Activated T-helper 1 cell treated with anti-CD3 and anti-CD28 coated beads, Interleukin-12 subunit alpha, Interleukin-12 subunit beta, Interleukin-2, Interleukin-4 antibody, amounts not matched to agents 30 ng/mL and 10 ng/mL and 1 ng/mL, durations not matched to agents 14 hours and 24 hours and 36 hours (primary cell): ENCODE data around the gene SCYL3. TPM values are rescaled to one million over a fixed set of nuclear protein-coding genes. Genes with fewer than 3 reads are reported as not detected.

Experiments
- DNase-seq: peaks from one replicate; pipeline ENCODE4 v3.0.0; 2021; ENCODE audit warnings: low spot score
- H3K27ac Mint-ChIP-seq: one replicate; pipeline ENCODE4 v1.8.0; 2021; ENCODE audit warnings: mild to moderate bottlenecking, mixed read lengths
- H3K27me3 Mint-ChIP-seq: one replicate; pipeline ENCODE4 v1.8.0; 2022; ENCODE audit warnings: mild to moderate bottlenecking, moderate library complexity, mixed read lengths; ENCODE audit not compliant: insufficient read depth
- H3K36me3 Mint-ChIP-seq: one replicate; pipeline ENCODE4 v1.8.0; 2021; ENCODE audit warnings: low read depth, mixed read lengths
- H3K4me1 Mint-ChIP-seq: one replicate; pipeline ENCODE4 v1.8.0; 2021; ENCODE audit warnings: low read depth, mixed read lengths
- H3K4me3 Mint-ChIP-seq: one replicate; pipeline ENCODE4 v1.8.0; 2021; ENCODE audit warnings: mild to moderate bottlenecking, moderate library complexity, mixed read lengths
- H3K9me3 Mint-ChIP-seq: one replicate; pipeline ENCODE4 v1.8.0; 2021; ENCODE audit warnings: mixed read lengths
- intact Hi-C: fragments of 100-400 bp; cut with micrococcal nuclease; formaldehyde crosslinking; loops from one replicate; pipeline ENCODE4 v1.15.1; 2024
- total RNA-seq: library from RNA; stranded (reverse); gene quantifications from 2 replicates; pipeline ENCODE4 v1.2.3, GENCODE V29; 2022

The SCYL3 gene
- total RNA-seq, 1 donor from 2014 or later, result 11.8 TPM

- DNase-seq, result no peak
- Mint-ChIP-seq H3K36me3 (peaks cover 46% of the 10 kb centered on the region), H3K27me3 (no peaks in the 10 kb centered on the region), H3K4me1 (peaks cover 11% of the 10 kb centered on the region), H3K27ac (no peak overlapping the region), H3K4me3 (no peak overlapping the region), H3K9me3 (no peaks in the 10 kb centered on the region)
- intact Hi-C loops, result no loop called here
Observed at GRCh38 chr1:169858467-169858866, 35.2 kb downstream of the SCYL3 start.

- no peak overlapping the region for H3K27ac Mint-ChIP-seq
- H3K9me3 Mint-ChIP-seq, result no peaks in the 10 kb centered on the region
- no peaks in the 10 kb centered on the region for H3K27me3 Mint-ChIP-seq
- DNase-seq, result no peak
- H3K4me1 Mint-ChIP-seq, result peaks cover 11% of the 10 kb centered on the region
- no peak overlapping the region for H3K4me3 Mint-ChIP-seq
- intact Hi-C loops, result no loop called here
- H3K36me3 Mint-ChIP-seq, result peaks cover 57% of the 10 kb centered on the region
Observed at GRCh38 chr1:169853341-169853740, 40.4 kb downstream of the SCYL3 start.

GRCh38 chr1:169849346-169850022 lies 44.2 kb downstream of the SCYL3 start:
- intact Hi-C loops, result no loop called here
- DNase-seq, result no peak
- Mint-ChIP-seq H3K36me3 (peaks cover 64% of the 10 kb centered on the region), H3K4me1 (peaks cover 20% of the 10 kb centered on the region), H3K9me3 (no peaks in the 10 kb centered on the region), H3K27me3 (no peaks in the 10 kb centered on the region), H3K4me3 (no peak overlapping the region), H3K27ac (no peak overlapping the region)

GRCh38 chr1:169848456-169848855 lies 45.2 kb downstream of the SCYL3 start:
- intact Hi-C loops, result no loop called here
- Mint-ChIP-seq H3K4me1 (peaks cover 20% of the 10 kb centered on the region), H3K4me3 (no peak overlapping the region), H3K9me3 (no peaks in the 10 kb centered on the region), H3K36me3 (peaks cover 62% of the 10 kb centered on the region), H3K27ac (no peak overlapping the region), H3K27me3 (no peaks in the 10 kb centered on the region)
- no peak for DNase-seq

- H3K4me3 Mint-ChIP-seq, result no peak overlapping the region
- peaks cover 62% of the 10 kb centered on the region for H3K36me3 Mint-ChIP-seq
- peaks cover 14% of the 10 kb centered on the region for H3K4me1 Mint-ChIP-seq
- H3K9me3 Mint-ChIP-seq, result peaks cover 6% of the 10 kb centered on the region
- no peaks in the 10 kb centered on the region for H3K27me3 Mint-ChIP-seq
- DNase-seq, result no peak
- intact Hi-C loops, result no loop called here
- no peak overlapping the region for H3K27ac Mint-ChIP-seq
Observed at GRCh38 chr1:169844941-169845608, 48.6 kb downstream of the SCYL3 start.

GRCh38 chr1:169838942-169839341 lies 54.8 kb downstream of the SCYL3 start:
- H3K9me3 Mint-ChIP-seq, result peaks cover 21% of the 10 kb centered on the region
- no peak overlapping the region for H3K4me3 Mint-ChIP-seq
- H3K36me3 Mint-ChIP-seq, result peaks cover 53% of the 10 kb centered on the region
- intact Hi-C loops, result no loop called here
- DNase-seq, result no peak
- H3K4me1 Mint-ChIP-seq, result no peaks in the 10 kb centered on the region
- no peak overlapping the region for H3K27ac Mint-ChIP-seq
- no peaks in the 10 kb centered on the region for H3K27me3 Mint-ChIP-seq

- DNase-seq, result no peak
- Mint-ChIP-seq H3K27ac (no peak overlapping the region), H3K4me3 (no peak overlapping the region), H3K9me3 (peaks cover 21% of the 10 kb centered on the region), H3K36me3 (peaks cover 48% of the 10 kb centered on the region), H3K4me1 (no peaks in the 10 kb centered on the region), H3K27me3 (no peaks in the 10 kb centered on the region)
- intact Hi-C loops, result no loop called here
Observed at GRCh38 chr1:169836198-169836597, 57.5 kb downstream of the SCYL3 start.

GRCh38 chr1:169835647-169836046 lies 58.0 kb downstream of the SCYL3 start:
- no peak for DNase-seq
- intact Hi-C loops, result no loop called here
- peaks cover 18% of the 10 kb centered on the region for H3K9me3 Mint-ChIP-seq
- H3K4me1 Mint-ChIP-seq, result no peaks in the 10 kb centered on the region
- H3K27ac Mint-ChIP-seq, result no peak overlapping the region
- H3K36me3 Mint-ChIP-seq, result peaks cover 47% of the 10 kb centered on the region
- H3K4me3 Mint-ChIP-seq, result no peak overlapping the region
- H3K27me3 Mint-ChIP-seq, result no peaks in the 10 kb centered on the region

GRCh38 chr1:169834869-169835268 lies 58.8 kb downstream of the SCYL3 start:
- no peak overlapping the region for H3K4me3 Mint-ChIP-seq
- no peaks in the 10 kb centered on the region for H3K4me1 Mint-ChIP-seq
- no peaks in the 10 kb centered on the region for H3K27me3 Mint-ChIP-seq
- peaks cover 44% of the 10 kb centered on the region for H3K36me3 Mint-ChIP-seq
- H3K27ac Mint-ChIP-seq, result no peak overlapping the region
- H3K9me3 Mint-ChIP-seq, result peaks cover 13% of the 10 kb centered on the region
- intact Hi-C loops, result no loop called here
- no peak for DNase-seq

- intact Hi-C loops, result no loop called here
- Mint-ChIP-seq H3K4me3 (no peak overlapping the region), H3K27me3 (no peaks in the 10 kb centered on the region), H3K27ac (no peak overlapping the region), H3K4me1 (peaks cover 2% of the 10 kb centered on the region), H3K36me3 (peaks cover 34% of the 10 kb centered on the region), H3K9me3 (no peaks in the 10 kb centered on the region)
- no peak for DNase-seq
Observed at GRCh38 chr1:169833179-169833901, 60.4 kb downstream of the SCYL3 start.

GRCh38 chr1:169829671-169830070 lies 64.0 kb downstream of the SCYL3 start:
- no peak overlapping the region for H3K4me3 Mint-ChIP-seq
- intact Hi-C loops, result no loop called here
- H3K27me3 Mint-ChIP-seq, result no peaks in the 10 kb centered on the region
- H3K36me3 Mint-ChIP-seq, result peaks cover 28% of the 10 kb centered on the region
- DNase-seq, result no peak
- H3K27ac Mint-ChIP-seq, result no peak overlapping the region
- no peaks in the 10 kb centered on the region for H3K9me3 Mint-ChIP-seq
- peaks cover 6% of the 10 kb centered on the region for H3K4me1 Mint-ChIP-seq

GRCh38 chr1:169824153-169824552 lies 69.5 kb downstream of the SCYL3 start:
- H3K36me3 Mint-ChIP-seq, result peaks cover 19% of the 10 kb centered on the region
- H3K27ac Mint-ChIP-seq, result no peak overlapping the region
- DNase-seq, result no peak
- no peaks in the 10 kb centered on the region for H3K27me3 Mint-ChIP-seq
- no peak overlapping the region for H3K4me3 Mint-ChIP-seq
- no peaks in the 10 kb centered on the region for H3K9me3 Mint-ChIP-seq
- intact Hi-C loops, result no loop called here
- H3K4me1 Mint-ChIP-seq, result peaks cover 13% of the 10 kb centered on the region

GRCh38 chr1:169821500-169821899 lies 72.2 kb downstream of the SCYL3 start:
- no peak for DNase-seq
- Mint-ChIP-seq H3K27ac (no peak overlapping the region), H3K36me3 (peaks cover 21% of the 10 kb centered on the region), H3K4me3 (no peak overlapping the region), H3K27me3 (no peaks in the 10 kb centered on the region), H3K4me1 (peaks cover 8% of the 10 kb centered on the region), H3K9me3 (no peaks in the 10 kb centered on the region)
- intact Hi-C loops, result no loop called here
